Tibial artery (tissue), 4 donors: ENCODE measurements around the gene MGME1.

Experiments
- DNase-seq, 2 donors: peaks; one replicate each; pipeline ENCODE4 v3.0.0-alpha.2; 2019
- H3K27ac ChIP-seq, 2 donors: fragments of 200-600 bp; sonication (generic) in 1 of 2; 1 replicate in 1 of 2; 2 replicates in 1 of 2; pipeline ENCODE4 v1.5.1; 2018 to 2019; ENCODE audit warnings: mild to moderate bottlenecking in 1 of 2
- H3K27me3 ChIP-seq, 2 donors: fragments of 200-600 bp; sonication (generic) in 1 of 2; one replicate each; pipeline versions ENCODE4 v1.5.1 to v1.6.0; 2016 to 2019
- H3K36me3 ChIP-seq, 3 donors: fragments of 200-600 bp; sonication (generic) in 2 of 3; one replicate each; pipeline ENCODE4 v1.5.1; 2016 to 2019; ENCODE audit warnings: mild to moderate bottlenecking in 2 of 3
- H3K4me1 ChIP-seq, 4 donors: fragments of 200-600 bp; sonication (generic) in 2 of 4; 1 replicate in 3 of 4; 2 replicates in 1 of 4; pipeline ENCODE4 v1.5.1; 2016 to 2019
- H3K4me3 ChIP-seq, 2 donors: fragments of 200-600 bp; sonication (generic) in 1 of 2; 1 replicate in 1 of 2; 2 replicates in 1 of 2; pipeline ENCODE4 v1.5.1; 2018 to 2019; ENCODE audit warnings: mild to moderate bottlenecking in 2 of 2
- H3K9me3 ChIP-seq, 3 donors: fragments of 200-600 bp; sonication (generic) in 1 of 3; one replicate each; pipeline ENCODE4 v1.5.1; 2016 to 2019
- CTCF ChIP-seq, 2 experiments: fragments of 200-600 bp in 1 of 2; fragments of 450-650 bp in 1 of 2; IDR thresholded peaks; one replicate each; pipeline ENCODE4 v1.5.1; 2017 to 2019; ENCODE audit warnings: antibody characterized with exemption in 2 of 2, mild to moderate bottlenecking in 1 of 2, moderate library complexity in 1 of 2
- intact Hi-C: fragments of 100-400 bp; cut with DNase I; formaldehyde crosslinking; loops from one replicate; pipeline ENCODE4 v1.15.0; 2023; ENCODE audit warnings: low total_unique reads

Gene MGME1

GRCh38 chr20:17968366-17969277, at the start of gene MGME1, which contains the start of gene SNX5:
Gene MGME1, plus strand, starts transcription at chr20:17969018. Its CDS starts 842 bp downstream, at chr20:17969860.
Gene SNX5, minus strand, starts transcription at chr20:17968794. Its CDS starts 369 bp downstream, at chr20:17968425.
- H3K9me3 ChIP-seq = no peaks in the 10 kb centered on the region
- H3K4me1 ChIP-seq = peaks cover 0 to 78% (median 42%) of the 10 kb centered on the region in 4 donors
- peak within 1 kb of the TSS; percentile 88 to 93 for H3K27ac ChIP-seq
- H3K27me3 ChIP-seq = no peaks in the 10 kb centered on the region
- H3K36me3 ChIP-seq = peaks cover 0 to under 1% (median 0%) of the 10 kb centered on the region in 3 donors
- no peak for TF ChIP-seq CTCF (IDR thresholded peaks at IDR 0.05)
- intact Hi-C loops = no loop called here
- H3K4me3 ChIP-seq = peak within 1 kb of the TSS; percentile 67 to 89
- DNase-seq = peak; percentile 99 to 100

GRCh38 chr20:17919149-17919548, 49.7 kb upstream of the MGME1 start:
- no peaks in the 10 kb centered on the region for H3K36me3 ChIP-seq
- no peak overlapping the region for H3K27ac ChIP-seq
- no peak for TF ChIP-seq CTCF (IDR thresholded peaks at IDR 0.05)
- no peaks in the 10 kb centered on the region for H3K4me1 ChIP-seq
- no peak overlapping the region for H3K4me3 ChIP-seq
- H3K9me3 ChIP-seq = no peaks in the 10 kb centered on the region
- intact Hi-C loops = no loop called here
- DNase-seq = no peak
- H3K27me3 ChIP-seq = no peaks in the 10 kb centered on the region

- H3K27ac ChIP-seq = no peak overlapping the region
- H3K4me1 ChIP-seq = peaks cover 0 to 5% (median 2%) of the 10 kb centered on the region in 4 donors
- no peaks in the 10 kb centered on the region for H3K36me3 ChIP-seq
- intact Hi-C loops = no loop called here
- no peak for TF ChIP-seq CTCF (IDR thresholded peaks at IDR 0.05)
- H3K4me3 ChIP-seq = no peak overlapping the region
- no peak for DNase-seq
- H3K9me3 ChIP-seq = no peaks in the 10 kb centered on the region
- no peaks in the 10 kb centered on the region for H3K27me3 ChIP-seq
These were observed 47.0 kb upstream of the MGME1 start for GRCh38 chr20:17921774-17922173.

GRCh38 chr20:17925141-17925939, 43.5 kb upstream of the MGME1 start:
- Histone ChIP-seq H3K4me3 (no peak overlapping the region), H3K4me1 (peaks cover 0 to 20% (median 16%) of the 10 kb centered on the region in 4 donors), H3K9me3 (no peaks in the 10 kb centered on the region), H3K27ac (no peak overlapping the region), H3K27me3 (no peaks in the 10 kb centered on the region), H3K36me3 (no peaks in the 10 kb centered on the region)
- no peak for TF ChIP-seq CTCF (IDR thresholded peaks at IDR 0.05)
- intact Hi-C loops = no loop called here
- no peak for DNase-seq

GRCh38 chr20:17925940-17926300, 42.9 kb upstream of the MGME1 start:
- intact Hi-C loops = no loop called here
- TF ChIP-seq CTCF (IDR thresholded peaks at IDR 0.05) = no peak
- Histone ChIP-seq H3K27me3 (no peaks in the 10 kb centered on the region), H3K9me3 (no peaks in the 10 kb centered on the region), H3K4me1 (peaks cover 0 to 20% (median 16%) of the 10 kb centered on the region in 4 donors), H3K36me3 (no peaks in the 10 kb centered on the region), H3K27ac (no peak overlapping the region), H3K4me3 (no peak overlapping the region)
- no peak for DNase-seq
